ENCODE data around the gene ALOX12B. TPM values are rescaled to one million over a fixed set of nuclear protein-coding genes. Genes with fewer than 3 reads are reported as not detected.

The ALOX12B gene
- total and polyA plus RNA-seq, 2 of the 13 experiments (the other 11 are each of a cell fraction or from before 2014, with no cell fraction given) = 0.13 TPM; not detected in 1

DNA sequence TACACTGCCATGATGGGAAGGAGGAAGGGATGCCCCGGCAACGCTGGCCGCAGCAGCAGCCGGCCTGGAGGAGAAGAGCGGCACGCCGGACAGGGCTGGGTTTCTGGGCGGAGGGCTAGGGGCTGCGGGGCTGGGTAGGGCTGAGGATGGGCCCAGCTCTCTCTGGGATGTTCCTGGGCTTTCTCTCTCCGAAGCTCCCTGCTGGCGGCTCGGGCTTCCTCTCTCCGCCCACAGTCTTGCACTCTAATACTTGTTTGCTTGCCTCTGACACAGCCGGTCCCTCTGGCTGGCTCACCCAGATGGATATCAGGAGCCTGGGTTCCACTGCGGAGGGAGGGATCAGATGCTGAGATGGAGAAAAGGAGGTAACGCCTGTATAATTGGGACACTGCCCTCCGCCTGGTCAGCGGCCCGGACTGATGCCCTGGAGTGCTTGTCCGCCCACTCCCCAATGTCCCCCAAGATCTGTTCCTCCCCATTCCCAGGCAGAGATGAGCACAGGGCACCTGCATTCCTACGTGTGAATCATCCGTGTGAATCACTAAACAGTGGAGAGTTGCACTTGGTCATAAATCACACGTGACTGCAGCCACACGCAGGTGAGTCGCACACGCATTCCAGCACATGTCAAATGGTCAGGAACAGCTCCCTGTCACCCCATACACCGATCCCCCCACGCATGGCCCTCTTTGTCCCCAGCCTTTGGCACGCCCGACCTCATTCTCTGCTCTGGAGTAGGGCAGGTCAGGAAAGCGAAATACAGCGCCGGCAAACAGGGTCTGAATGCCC, 30.7 kb upstream of the ALOX12B start, which contains the start of gene ALOXE3 (continued):
- TF ChIP-seq YEATS2 (CRISPR knock-in tag; IDR thresholded peaks at IDR 0.05; ENCODE audit: borderline replicate concordance) (no peak), ZC3H4 (CRISPR knock-in tag; IDR thresholded peaks at IDR 0.05; ENCODE audit: borderline replicate concordance) (no peak), MED1 (CRISPR knock-in tag; IDR thresholded peaks at IDR 0.05) (0 out of 2 replicates have a peak, but pooled peaks have one; percentile 8), DRAP1 (CRISPR knock-in tag; IDR thresholded peaks at IDR 0.05) (no peak), POLR2A (IDR thresholded peaks at IDR 0.05; ENCODE audit: insufficient read depth in 1 of 2, low read depth in 2 of 2, low read length in 2 of 2) (no peak), ARID5B (CRISPR knock-in tag; IDR thresholded peaks at IDR 0.05) (0 out of 2 replicates have a peak, but pooled peaks have one; percentile 3), BHLHE40 (IDR thresholded peaks at IDR 0.05; ENCODE audit: low read length) (peak; percentile 90), THYN1 (CRISPR knock-in tag; IDR thresholded peaks at IDR 0.05; ENCODE audit: borderline replicate concordance, low read depth) (no peak), SMYD3 (CRISPR knock-in tag; IDR thresholded peaks at IDR 0.05) (no peak)
- TF ChIP-seq, protein P1, sequence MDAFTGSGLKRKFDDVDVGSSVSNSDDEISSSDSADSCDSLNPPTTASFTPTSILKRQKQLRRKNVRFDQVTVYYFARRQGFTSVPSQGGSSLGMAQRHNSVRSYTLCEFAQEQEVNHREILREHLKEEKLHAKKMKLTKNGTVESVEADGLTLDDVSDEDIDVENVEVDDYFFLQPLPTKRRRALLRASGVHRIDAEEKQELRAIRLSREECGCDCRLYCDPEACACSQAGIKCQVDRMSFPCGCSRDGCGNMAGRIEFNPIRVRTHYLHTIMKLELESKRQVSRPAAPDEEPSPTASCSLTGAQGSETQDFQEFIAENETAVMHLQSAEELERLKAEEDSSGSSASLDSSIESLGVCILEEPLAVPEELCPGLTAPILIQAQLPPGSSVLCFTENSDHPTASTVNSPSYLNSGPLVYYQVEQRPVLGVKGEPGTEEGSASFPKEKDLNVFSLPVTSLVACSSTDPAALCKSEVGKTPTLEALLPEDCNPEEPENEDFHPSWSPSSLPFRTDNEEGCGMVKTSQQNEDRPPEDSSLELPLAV (CRISPR knock-in tag; conservative IDR thresholded peaks at IDR 0.05; ENCODE audit: low read depth) = no peak
- TF ChIP-seq, protein P2, sequence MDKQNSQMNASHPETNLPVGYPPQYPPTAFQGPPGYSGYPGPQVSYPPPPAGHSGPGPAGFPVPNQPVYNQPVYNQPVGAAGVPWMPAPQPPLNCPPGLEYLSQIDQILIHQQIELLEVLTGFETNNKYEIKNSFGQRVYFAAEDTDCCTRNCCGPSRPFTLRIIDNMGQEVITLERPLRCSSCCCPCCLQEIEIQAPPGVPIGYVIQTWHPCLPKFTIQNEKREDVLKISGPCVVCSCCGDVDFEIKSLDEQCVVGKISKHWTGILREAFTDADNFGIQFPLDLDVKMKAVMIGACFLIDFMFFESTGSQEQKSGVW (CRISPR knock-in tag; IDR thresholded peaks at IDR 0.05; ENCODE audit: borderline replicate concordance) = no peak

Measured in HepG2 (cell line).